ENCODE results near the gene KLHL22. TPM values are rescaled to one million over a fixed set of nuclear protein-coding genes. Genes with fewer than 3 reads are reported as not detected.

KLHL22 gene
- total RNA-seq, 1 experiment from 2014 or later: 36.2 TPM

DNA sequence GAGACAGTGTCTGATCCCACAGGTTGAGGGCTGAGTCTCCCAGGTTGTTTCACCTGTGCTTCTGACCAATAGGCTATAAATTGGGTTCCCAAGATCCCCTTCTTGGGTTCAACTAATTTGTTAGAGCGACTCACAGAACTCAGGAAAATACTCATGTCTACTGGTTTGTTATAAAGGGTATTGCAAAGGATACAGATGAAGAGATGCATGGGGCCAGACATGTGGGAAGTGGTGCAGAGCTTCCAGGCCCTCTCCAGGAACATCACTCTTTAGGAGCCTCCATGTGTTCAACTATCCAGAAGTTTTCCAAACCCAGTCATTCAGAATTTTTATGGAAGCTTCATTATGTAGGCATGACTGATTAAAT is 4.7 kb downstream of the KLHL22 start:
- Histone ChIP-seq H3K27me3 (replicated peaks; ENCODE audit: insufficient read depth, low read depth, low read length, poor library complexity) (no peaks in the 10 kb centered on the region), H3K4me1 (ENCODE audit: insufficient read depth, low read length, poor library complexity, severe bottlenecking) (peaks cover 5% of the 10 kb centered on the region), H3K9me3 (ENCODE audit: low read depth, low read length, poor library complexity, severe bottlenecking) (no peaks in the 10 kb centered on the region), H3K36me3 (ENCODE audit: insufficient read depth, low read length, poor library complexity, severe bottlenecking) (no peaks in the 10 kb centered on the region), H3K27ac (ENCODE audit: low read depth, low read length, poor library complexity, severe bottlenecking) (no peak overlapping the region), H3K4me3 (ENCODE audit: low read depth, low read length, poor library complexity, severe bottlenecking) (no peak overlapping the region)
- DNase-seq (ENCODE audit: low spot score): no peak
- intact Hi-C loops (cut with micrococcal nuclease; ENCODE audit: unreplicated experiment): no loop called here
- TF ChIP-seq, protein P1, sequence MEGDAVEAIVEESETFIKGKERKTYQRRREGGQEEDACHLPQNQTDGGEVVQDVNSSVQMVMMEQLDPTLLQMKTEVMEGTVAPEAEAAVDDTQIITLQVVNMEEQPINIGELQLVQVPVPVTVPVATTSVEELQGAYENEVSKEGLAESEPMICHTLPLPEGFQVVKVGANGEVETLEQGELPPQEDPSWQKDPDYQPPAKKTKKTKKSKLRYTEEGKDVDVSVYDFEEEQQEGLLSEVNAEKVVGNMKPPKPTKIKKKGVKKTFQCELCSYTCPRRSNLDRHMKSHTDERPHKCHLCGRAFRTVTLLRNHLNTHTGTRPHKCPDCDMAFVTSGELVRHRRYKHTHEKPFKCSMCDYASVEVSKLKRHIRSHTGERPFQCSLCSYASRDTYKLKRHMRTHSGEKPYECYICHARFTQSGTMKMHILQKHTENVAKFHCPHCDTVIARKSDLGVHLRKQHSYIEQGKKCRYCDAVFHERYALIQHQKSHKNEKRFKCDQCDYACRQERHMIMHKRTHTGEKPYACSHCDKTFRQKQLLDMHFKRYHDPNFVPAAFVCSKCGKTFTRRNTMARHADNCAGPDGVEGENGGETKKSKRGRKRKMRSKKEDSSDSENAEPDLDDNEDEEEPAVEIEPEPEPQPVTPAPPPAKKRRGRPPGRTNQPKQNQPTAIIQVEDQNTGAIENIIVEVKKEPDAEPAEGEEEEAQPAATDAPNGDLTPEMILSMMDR (conservative IDR thresholded peaks at IDR 0.05; ENCODE audit: low read depth, low read length): no peak
- TF ChIP-seq EZH2 (IDR thresholded peaks at IDR 0.05; ENCODE audit: borderline replicate concordance, low read depth, low read length, poor library complexity, severe bottlenecking): no peak
- no TSS peak for BruUV-seq (replicated peaks)
- CTCF ChIA-PET: no interaction called here
- POLR2A ChIA-PET (ENCODE audit: low non-redundant PET): no interaction called here

- BruUV-seq (replicated peaks): no TSS peak
- intact Hi-C loops (cut with micrococcal nuclease; ENCODE audit: unreplicated experiment): no loop called here
- Histone ChIP-seq H3K36me3 (ENCODE audit: insufficient read depth, low read length, poor library complexity, severe bottlenecking) (no peaks in the 10 kb centered on the region), H3K27ac (ENCODE audit: low read depth, low read length, poor library complexity, severe bottlenecking) (no peak overlapping the region), H3K27me3 (replicated peaks; ENCODE audit: insufficient read depth, low read depth, low read length, poor library complexity) (no peaks in the 10 kb centered on the region), H3K4me1 (ENCODE audit: insufficient read depth, low read length, poor library complexity, severe bottlenecking) (peaks cover 5% of the 10 kb centered on the region), H3K4me3 (ENCODE audit: low read depth, low read length, poor library complexity, severe bottlenecking) (no peak overlapping the region), H3K9me3 (ENCODE audit: low read depth, low read length, poor library complexity, severe bottlenecking) (no peaks in the 10 kb centered on the region)
- no peak for DNase-seq (ENCODE audit: low spot score)
- TF ChIP-seq EZH2 (IDR thresholded peaks at IDR 0.05; ENCODE audit: borderline replicate concordance, low read depth, low read length, poor library complexity, severe bottlenecking): no peak
- TF ChIP-seq, protein P1 (conservative IDR thresholded peaks at IDR 0.05; ENCODE audit: low read depth, low read length): no peak
- ChIA-PET CTCF (no interaction called here), POLR2A (ENCODE audit: low non-redundant PET) (no interaction called here)
Measured at GRCh38 chr22:20490183-20490940, 5.2 kb downstream of the KLHL22 start.

GRCh38 chr22:20488946-20489345 is 6.6 kb downstream of the KLHL22 start:
- TF ChIP-seq, protein P1 (conservative IDR thresholded peaks at IDR 0.05; ENCODE audit: low read depth, low read length): no peak
- TF ChIP-seq EZH2 (IDR thresholded peaks at IDR 0.05; ENCODE audit: borderline replicate concordance, low read depth, low read length, poor library complexity, severe bottlenecking): no peak
- H3K4me1 ChIP-seq (ENCODE audit: insufficient read depth, low read length, poor library complexity, severe bottlenecking): no peaks in the 10 kb centered on the region
- H3K36me3 ChIP-seq (ENCODE audit: insufficient read depth, low read length, poor library complexity, severe bottlenecking): no peaks in the 10 kb centered on the region
- intact Hi-C loops (cut with micrococcal nuclease; ENCODE audit: unreplicated experiment): no loop called here
- no peak for DNase-seq (ENCODE audit: low spot score)
- H3K9me3 ChIP-seq (ENCODE audit: low read depth, low read length, poor library complexity, severe bottlenecking): no peaks in the 10 kb centered on the region
- H3K27ac ChIP-seq (ENCODE audit: low read depth, low read length, poor library complexity, severe bottlenecking): no peak overlapping the region
- H3K27me3 ChIP-seq (replicated peaks; ENCODE audit: insufficient read depth, low read depth, low read length, poor library complexity): no peaks in the 10 kb centered on the region
- ChIA-PET CTCF (no interaction called here), POLR2A (ENCODE audit: low non-redundant PET) (no interaction called here)
- no TSS peak for BruUV-seq (replicated peaks)
- no peak overlapping the region for H3K4me3 ChIP-seq (ENCODE audit: low read depth, low read length, poor library complexity, severe bottlenecking)
